GM19043 (cell line): Measurements from ENCODE around the gene USP2.

ENCODE experiments used
- ATAC-seq: cut with Tn5 transposase; IDR thresholded peaks from one replicate; pipeline ENCODE4 v1.9.1; 2021; ENCODE audit warnings: low read depth; ENCODE audit not compliant: unreplicated experiment

USP2 gene

GRCh38 chr11:119345685-119346084 is 35.8 kb downstream of the USP2 start:
- ATAC-seq, result no peak

DNA sequence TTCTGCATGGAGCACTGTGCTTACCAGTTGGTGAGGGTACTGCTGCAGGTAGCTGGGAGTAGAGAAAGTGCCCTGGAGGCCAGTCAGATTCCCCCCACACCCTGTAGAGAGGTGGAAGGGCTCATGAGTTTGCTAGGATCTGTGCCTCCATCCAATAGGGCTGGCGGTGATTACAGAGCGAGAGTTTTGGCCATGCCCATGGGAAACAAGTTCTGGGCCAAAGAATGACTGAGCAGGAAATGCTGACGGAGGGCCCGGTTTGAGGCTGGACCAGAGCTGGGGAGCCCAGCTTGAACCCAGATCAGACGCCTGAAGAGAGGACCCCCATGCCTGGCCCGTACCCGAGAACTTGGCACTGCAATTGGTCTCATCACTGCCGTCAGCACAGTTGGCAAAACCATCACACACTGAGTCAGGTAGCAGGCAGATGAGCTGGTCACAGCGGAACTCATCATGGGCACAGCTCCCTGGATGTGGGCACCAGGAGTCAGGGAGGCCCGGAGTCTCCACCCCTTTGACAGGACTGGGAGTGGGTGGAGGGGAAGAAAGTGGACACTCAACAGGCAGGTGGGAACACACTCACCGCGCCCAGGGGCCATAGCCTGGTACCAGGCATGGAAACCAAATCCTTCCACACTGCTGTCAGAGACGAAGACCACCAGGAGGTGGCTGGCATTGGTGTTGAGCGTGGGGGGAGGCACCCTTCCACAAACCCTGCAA is 37.0 kb downstream of the USP2 start:
- no peak for ATAC-seq

DNA sequence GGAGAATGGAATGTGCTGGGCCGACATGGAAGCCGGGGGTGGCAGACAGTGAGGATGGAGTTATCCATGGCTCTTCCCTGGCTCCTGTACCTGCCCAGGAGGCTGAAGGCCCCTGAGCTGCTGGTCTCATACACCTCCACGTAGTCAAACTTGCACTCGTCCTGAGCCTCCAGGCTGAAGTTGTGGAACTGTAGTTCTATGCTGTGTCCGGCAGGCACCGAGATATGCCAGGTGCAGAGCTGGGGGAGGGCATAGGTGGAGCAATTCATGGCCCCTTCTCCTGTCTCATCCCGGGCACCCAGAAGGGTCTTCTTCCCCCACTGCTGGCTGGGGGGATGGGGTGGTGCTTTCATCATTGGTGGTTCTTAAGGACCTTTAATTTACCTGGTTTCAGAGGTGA is 37.8 kb downstream of the USP2 start:
- no peak for ATAC-seq

DNA sequence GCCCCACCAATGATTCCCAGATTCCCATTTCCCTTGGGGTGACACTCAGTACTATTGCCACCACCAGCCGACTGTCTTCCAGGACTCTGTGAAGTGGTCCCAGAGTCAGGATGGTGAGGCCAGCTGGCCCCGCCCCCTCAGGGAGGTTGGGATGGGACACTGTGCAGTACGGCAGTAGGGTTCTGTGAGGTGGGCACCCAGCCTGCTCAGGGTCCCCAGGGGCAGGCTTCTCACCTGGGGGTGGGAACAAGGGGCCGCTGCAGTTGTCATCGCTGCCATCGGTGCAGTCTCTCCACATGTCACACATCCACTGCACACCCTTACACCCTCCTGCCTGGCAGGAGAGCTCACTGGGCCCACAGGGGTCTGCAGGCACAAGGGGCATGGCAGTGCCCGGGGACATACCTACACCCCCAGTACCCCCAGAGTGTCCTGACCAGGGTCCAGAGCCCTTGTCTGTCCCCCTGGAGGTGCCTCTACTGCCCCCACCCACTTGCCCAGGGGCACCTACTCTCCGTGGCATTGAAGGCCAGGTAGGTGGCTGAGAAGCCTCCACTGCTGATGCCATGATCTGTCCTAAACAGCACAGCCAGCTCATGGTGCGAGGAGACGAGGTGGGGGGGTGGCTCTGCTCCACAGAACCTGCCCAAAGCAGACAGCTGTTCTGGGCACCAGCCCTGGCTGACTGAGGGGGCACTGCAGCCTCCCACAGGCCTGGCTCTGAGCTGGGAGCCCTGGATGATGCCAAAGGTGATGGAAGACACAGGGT is 38.9 kb downstream of the USP2 start:
- no peak for ATAC-seq

DNA sequence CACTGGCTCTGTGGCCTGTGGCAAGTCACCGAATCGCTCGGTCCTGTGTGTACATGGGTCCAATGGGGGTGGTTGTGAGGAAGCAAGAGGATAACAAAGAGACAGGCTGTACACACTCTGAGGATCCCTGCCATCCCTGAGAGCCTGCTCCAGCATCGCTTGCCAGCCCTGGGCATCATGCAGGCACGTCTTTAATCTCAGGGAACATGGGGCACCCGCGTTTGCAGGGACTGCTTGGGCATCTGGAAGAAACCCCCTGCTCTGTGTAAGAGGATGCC is 39.5 kb downstream of the USP2 start:
- no peak for ATAC-seq

GRCh38 chr11:119341222-119342022 is 40.1 kb downstream of the USP2 start:
- ATAC-seq, result no peak

DNA sequence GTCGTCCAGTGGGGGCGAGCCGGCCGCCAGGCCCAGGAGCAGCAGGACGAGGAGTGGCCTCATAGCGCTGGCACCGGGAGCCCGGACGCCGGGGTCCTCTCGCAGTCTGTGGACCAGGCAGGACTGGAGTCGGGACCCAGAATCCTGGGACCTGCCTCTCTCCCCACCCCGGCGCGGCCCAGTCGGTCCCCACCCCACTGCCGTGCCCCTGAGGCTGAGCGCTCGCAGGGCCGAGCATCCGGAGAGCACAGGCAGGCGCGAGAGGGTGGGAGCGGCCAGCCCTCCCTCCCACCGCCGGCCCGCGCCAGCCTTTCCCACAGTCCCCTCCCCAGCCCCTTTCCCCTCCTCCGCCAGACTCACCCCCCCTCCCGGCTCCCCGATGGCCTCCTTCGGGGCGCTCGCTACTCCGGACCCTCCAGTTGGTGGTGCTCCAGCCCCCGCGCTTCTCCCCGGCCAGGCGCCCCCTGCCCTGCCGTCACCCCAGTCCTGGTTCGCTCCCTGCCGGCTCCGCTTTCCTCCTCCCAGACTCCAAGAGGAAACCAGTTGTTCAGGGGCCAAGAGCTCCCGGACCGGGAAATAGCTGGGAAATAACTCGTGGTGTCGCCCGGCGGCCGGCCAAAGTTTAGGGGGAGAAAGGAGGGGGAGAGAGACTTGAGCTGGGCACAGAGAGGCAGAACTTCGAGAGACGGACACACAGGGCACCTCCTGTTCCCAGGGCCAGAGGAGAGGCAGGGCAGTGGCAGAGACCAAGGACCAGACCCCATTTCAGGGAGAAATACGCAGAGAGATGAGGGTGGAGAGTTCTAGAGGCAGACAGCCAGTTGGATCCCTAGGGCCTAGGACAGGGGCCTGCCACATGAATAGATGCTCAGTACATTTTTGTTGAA is 40.9 kb downstream of the USP2 start, which contains the start of gene C1QTNF5:
Gene C1QTNF5 (minus strand): TSS at position 549 of the 887 bp plus-strand sequence. CDS start 486 bp downstream, at position 63.
- ATAC-seq, result no peak

- ATAC-seq, result no peak
Measured at GRCh38 chr11:119339589-119340334, 41.7 kb downstream of the USP2 start.

- no peak for ATAC-seq
Measured at GRCh38 chr11:119338965-119339588, 42.4 kb downstream of the USP2 start.

DNA sequence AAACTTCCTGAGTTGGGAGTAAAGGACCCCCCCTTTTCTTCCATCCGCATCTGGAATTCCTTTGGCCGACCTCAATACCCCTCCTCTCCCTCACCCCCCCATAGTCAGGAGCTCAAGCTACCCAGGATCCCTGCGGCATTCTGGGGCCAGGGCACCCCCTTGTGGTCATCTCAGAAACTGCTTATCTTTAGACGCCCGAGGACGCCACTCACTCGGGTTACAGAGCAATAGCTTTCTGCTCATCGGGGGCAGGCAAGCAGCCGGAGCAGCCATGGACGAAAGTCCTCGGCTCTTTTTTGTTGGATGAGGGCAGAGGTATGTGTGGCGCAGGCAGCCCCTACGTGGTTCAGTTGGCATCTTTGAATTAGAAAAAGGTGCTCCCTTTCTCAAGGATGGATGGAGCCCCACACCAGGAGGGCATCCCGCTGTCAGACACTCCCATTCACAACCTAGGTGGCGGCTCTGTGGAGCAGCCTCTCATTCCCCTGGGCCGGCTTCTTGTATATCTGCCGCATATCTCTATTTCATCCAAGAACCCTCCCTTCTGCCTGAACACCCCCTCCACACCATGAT is 43.1 kb downstream of the USP2 start:
- no peak for ATAC-seq

DNA sequence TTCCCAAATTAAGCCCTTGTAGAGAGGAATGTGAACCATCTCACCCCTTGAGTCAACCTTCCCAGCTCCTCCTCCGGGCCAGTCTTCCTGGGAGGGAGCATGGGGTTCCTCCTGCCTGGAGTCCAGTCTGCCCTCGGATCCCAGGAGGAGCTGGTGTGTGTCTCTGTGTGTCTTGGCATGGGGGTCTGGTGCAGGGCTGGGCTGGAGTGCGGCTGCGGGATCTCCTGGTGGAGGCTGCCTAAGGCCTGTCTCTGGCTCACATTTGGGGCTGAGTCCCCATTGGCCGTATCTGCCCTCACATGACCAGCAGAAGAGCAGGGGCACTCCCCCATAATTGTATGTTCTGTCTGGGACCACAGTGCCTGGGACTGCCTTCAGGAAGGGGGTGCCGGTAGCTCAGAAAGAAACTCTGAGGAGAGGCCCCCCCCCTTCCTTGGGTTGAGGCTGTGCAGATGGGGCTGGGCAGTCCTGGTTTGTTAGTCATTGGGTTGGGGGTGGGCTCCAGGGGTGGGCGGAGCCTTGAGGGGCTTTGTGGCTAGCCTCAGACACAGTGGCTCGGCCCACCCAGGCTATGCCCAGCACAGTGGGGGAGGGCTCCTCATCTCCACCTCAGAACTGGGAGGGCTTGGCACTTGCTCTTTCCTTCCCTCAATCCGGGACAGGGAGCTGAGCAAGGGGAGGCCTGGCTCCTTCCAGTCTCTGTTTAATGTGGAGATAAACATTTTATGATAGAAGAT is 43.7 kb downstream of the USP2 start:
- no peak for ATAC-seq

DNA sequence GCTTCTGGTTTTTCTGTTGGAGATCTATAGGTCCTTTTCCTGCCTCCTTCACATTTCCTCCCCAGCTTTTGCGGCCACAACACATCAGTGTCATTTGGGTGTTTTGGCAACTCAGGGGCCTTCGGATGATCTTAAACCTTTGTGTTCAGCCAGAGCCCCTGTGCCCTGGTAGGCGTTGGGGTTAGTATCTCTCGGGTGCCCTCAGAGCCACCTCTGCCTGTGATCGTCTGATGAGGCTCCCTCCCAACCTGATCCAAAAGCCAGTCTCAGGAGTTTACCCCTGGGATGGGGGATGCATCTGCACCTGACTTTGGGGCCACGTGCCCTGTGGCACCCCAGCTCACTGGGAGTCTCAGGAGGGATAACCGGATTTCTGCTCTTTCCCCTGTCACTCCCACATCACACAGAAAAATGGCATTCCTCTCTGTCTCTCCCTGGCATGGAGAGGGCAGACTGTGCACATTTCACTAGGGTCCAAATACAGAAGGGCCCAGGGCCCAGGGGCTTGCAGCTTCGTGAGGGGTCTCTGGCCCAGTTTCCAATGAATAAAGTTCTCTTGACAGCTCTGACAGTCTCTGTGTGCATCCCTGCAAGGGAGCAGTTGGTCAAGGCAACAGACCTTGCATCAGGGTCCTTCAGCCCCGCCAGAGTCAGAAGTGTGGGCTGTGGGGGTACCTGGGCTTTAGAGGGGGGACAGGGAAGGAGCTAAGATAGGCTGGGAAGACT is 44.6 kb downstream of the USP2 start:
- no peak for ATAC-seq

GRCh38 chr11:119335655-119336543 is 45.6 kb downstream of the USP2 start:
- ATAC-seq, result no peak

GRCh38 chr11:119335091-119335654 is 46.3 kb downstream of the USP2 start:
- ATAC-seq, result no peak

GRCh38 chr11:119334174-119334930 is 47.1 kb downstream of the USP2 start, which contains the start of gene RNF26:
Gene RNF26 (plus strand): TSS chr11:119334527. CDS start chr11:119335123, 596 bp downstream.
- peak; percentile 91 for ATAC-seq
